Subcutaneous abdominal adipose tissue (tissue), 5 donors: ENCODE results near the gene ARTN.

Source experiments
- H3K27ac ChIP-seq: one replicate; pipeline ENCODE4 v1.7.0; 2013; ENCODE audit warnings: low read depth, mild to moderate bottlenecking, inconsistent platforms, low read length, moderate library complexity
- H3K27me3 ChIP-seq, 5 donors: one replicate each; pipeline ENCODE4 v1.7.0; 2013; ENCODE audit warnings: low read length in 5 of 5, inconsistent platforms in 1 of 5; ENCODE audit not compliant: control insufficient read depth in 5 of 5, insufficient read depth in 4 of 5
- H3K36me3 ChIP-seq, 5 donors: one replicate each; pipeline ENCODE4 v1.7.0; 2013; ENCODE audit warnings: low read length in 5 of 5; ENCODE audit not compliant: control insufficient read depth in 5 of 5, insufficient read depth in 5 of 5
- H3K4me1 ChIP-seq, 5 donors: one replicate each; pipeline ENCODE4 v1.7.0; 2013; ENCODE audit warnings: low read length in 5 of 5, mild to moderate bottlenecking in 3 of 5, moderate library complexity in 1 of 5; ENCODE audit not compliant: control insufficient read depth in 5 of 5, insufficient read depth in 5 of 5
- H3K4me3 ChIP-seq, 5 donors: one replicate each; pipeline ENCODE4 v1.7.0; 2013; ENCODE audit warnings: low read length in 5 of 5, low read depth in 1 of 5
- H3K9ac ChIP-seq, 5 donors: one replicate each; pipeline ENCODE4 v1.7.0; 2013; ENCODE audit warnings: low read length in 5 of 5, mild to moderate bottlenecking in 4 of 5, moderate library complexity in 3 of 5
- H3K9me3 ChIP-seq, 5 donors: one replicate each; pipeline ENCODE4 v1.7.0; 2013; ENCODE audit warnings: low read length in 5 of 5; ENCODE audit not compliant: control insufficient read depth in 5 of 5
- donor health status: healthy.
- donor health status: healthy.
- donor health status: healthy.
- donor health status: healthy.
- donor health status: healthy.

Gene ARTN

GRCh38 chr1:43935711-43936427 lies 2.3 kb downstream of the ARTN start:
- no peaks in the 10 kb centered on the region for H3K9me3 ChIP-seq
- peaks cover 0 to 30% (median 26%) of the 10 kb centered on the region in 5 donors for H3K4me1 ChIP-seq
- no peak overlapping the region for H3K27ac ChIP-seq
- H3K36me3 ChIP-seq, result peaks cover 0 to 3% (median 0%) of the 10 kb centered on the region in 5 donors
- H3K4me3 ChIP-seq, result peak overlapping the region in 4 of 5 donors; percentile 36 to 65 (median 54)
- peak overlapping the region in 1 of 5 donors; percentile 8 for H3K9ac ChIP-seq
- peaks cover 13 to 35% (median 23%) of the 10 kb centered on the region in 5 donors for H3K27me3 ChIP-seq

- Histone ChIP-seq H3K9ac (peak overlapping the region in 2 of 5 donors; percentile 31 to 32), H3K9me3 (no peaks in the 10 kb centered on the region), H3K27me3 (peaks cover 13 to 35% (median 23%) of the 10 kb centered on the region in 5 donors), H3K27ac (no peak overlapping the region), H3K36me3 (no peaks in the 10 kb centered on the region), H3K4me1 (peaks cover 0 to 30% (median 26%) of the 10 kb centered on the region in 5 donors), H3K4me3 (peak overlapping the region; percentile 2 to 65 (median 50))
These were observed 3.0 kb downstream of the ARTN start for GRCh38 chr1:43936431-43937151.

- H3K4me3 ChIP-seq, result peak overlapping the region in 1 of 5 donors; percentile 2
- peaks cover 0 to 30% (median 26%) of the 10 kb centered on the region in 5 donors for H3K4me1 ChIP-seq
- no peaks in the 10 kb centered on the region for H3K9me3 ChIP-seq
- no peak overlapping the region for H3K27ac ChIP-seq
- H3K9ac ChIP-seq, result no peak overlapping the region
- H3K36me3 ChIP-seq, result no peaks in the 10 kb centered on the region
- H3K27me3 ChIP-seq, result peaks cover 13 to 35% (median 23%) of the 10 kb centered on the region in 5 donors
These were observed 3.7 kb downstream of the ARTN start for GRCh38 chr1:43937179-43937865.

GRCh38 chr1:43938383-43938782 lies 4.8 kb downstream of the ARTN start:
- Histone ChIP-seq H3K9me3 (no peaks in the 10 kb centered on the region), H3K27me3 (peaks cover 8 to 27% (median 17%) of the 10 kb centered on the region in 5 donors), H3K27ac (no peak overlapping the region), H3K4me1 (peaks cover 0 to 24% (median 20%) of the 10 kb centered on the region in 5 donors), H3K9ac (no peak overlapping the region), H3K36me3 (no peaks in the 10 kb centered on the region), H3K4me3 (no peak overlapping the region)

- Histone ChIP-seq H3K4me1 (peaks cover 0 to 18% (median 14%) of the 10 kb centered on the region in 5 donors), H3K36me3 (no peaks in the 10 kb centered on the region), H3K9me3 (no peaks in the 10 kb centered on the region), H3K4me3 (no peak overlapping the region), H3K9ac (no peak overlapping the region), H3K27me3 (peaks cover 1 to 21% (median 11%) of the 10 kb centered on the region in 5 donors), H3K27ac (no peak overlapping the region)
These were observed 5.4 kb downstream of the ARTN start for GRCh38 chr1:43938892-43939587.

GRCh38 chr1:43942411-43942810 lies 8.8 kb downstream of the ARTN start:
- Histone ChIP-seq H3K9me3 (no peaks in the 10 kb centered on the region), H3K27ac (no peak overlapping the region), H3K27me3 (no peaks in the 10 kb centered on the region), H3K36me3 (no peaks in the 10 kb centered on the region), H3K4me3 (no peak overlapping the region), H3K9ac (no peak overlapping the region), H3K4me1 (peaks cover 0 to 17% (median 15%) of the 10 kb centered on the region in 5 donors)

GRCh38 chr1:43944860-43945259 lies 11.3 kb downstream of the ARTN start:
- no peak overlapping the region for H3K9ac ChIP-seq
- H3K27ac ChIP-seq, result no peak overlapping the region
- H3K27me3 ChIP-seq, result no peaks in the 10 kb centered on the region
- H3K4me3 ChIP-seq, result no peak overlapping the region
- H3K36me3 ChIP-seq, result peaks cover 0 to 8% (median 5%) of the 10 kb centered on the region in 5 donors
- H3K4me1 ChIP-seq, result peaks cover 4 to 32% (median 31%) of the 10 kb centered on the region in 5 donors
- no peaks in the 10 kb centered on the region for H3K9me3 ChIP-seq

- Histone ChIP-seq H3K4me3 (peak overlapping the region; percentile 65 to 98 (median 93)), H3K27me3 (no peaks in the 10 kb centered on the region), H3K9me3 (no peaks in the 10 kb centered on the region), H3K36me3 (peaks cover 7 to 17% (median 12%) of the 10 kb centered on the region in 5 donors), H3K27ac (peak overlapping the region; percentile 98), H3K4me1 (peaks cover 4 to 33% (median 31%) of the 10 kb centered on the region in 5 donors), H3K9ac (peak overlapping the region; percentile 56 to 100 (median 94))
These were observed 12.2 kb downstream of the ARTN start for GRCh38 chr1:43945674-43946235.
